ENCODE results near the gene ZBTB14. TPM values are rescaled to one million over a fixed set of nuclear protein-coding genes. Genes with fewer than 3 reads are reported as not detected.

The ZBTB14 gene
- total RNA-seq, 4 donors from 2014 or later: 9.0 to 47.2 (median 11.1) TPM

- Histone ChIP-seq H3K36me3 (no peaks in the 10 kb centered on the region), H3K27ac (no peak overlapping the region), H3K9me3 (no peaks in the 10 kb centered on the region), H3K4me1 (no peaks in the 10 kb centered on the region), H3K27me3 (no peaks in the 10 kb centered on the region), H3K4me3 (no peak overlapping the region)
- in situ Hi-C loops (cut with MboI; ENCODE audit: low pct_ligation_motif_present in 1 of 4, low pct_unique_long_range_greater_than_20kb in 1 of 4, low sequenced_read_pairs in 3 of 4) (no loop called here), intact Hi-C loops (cut with DNase I; ENCODE audit: low total_unique reads) (no loop called here)
- no peak for DNase-seq
- 83 to 87% methylated on average over 5 to 6 of the region's 6 CpGs for WGBS, 2 donors (ENCODE audit: low coverage in 1 of 2)
- no peak for TF ChIP-seq POLR2AphosphoS5 (IDR thresholded peaks at IDR 0.05)
Measured at GRCh38 chr18:5251117-5251516, 44.4 kb downstream of the ZBTB14 start.

- H3K27me3 ChIP-seq: no peaks in the 10 kb centered on the region
- in situ Hi-C loops (cut with MboI; ENCODE audit: low pct_ligation_motif_present in 1 of 4, low pct_unique_long_range_greater_than_20kb in 1 of 4, low sequenced_read_pairs in 3 of 4): no loop called here
- intact Hi-C loops (cut with DNase I; ENCODE audit: low total_unique reads): no loop called here
- no peaks in the 10 kb centered on the region for H3K9me3 ChIP-seq
- DNase-seq: no peak
- no peak overlapping the region for H3K4me3 ChIP-seq
- no peak overlapping the region for H3K27ac ChIP-seq
- TF ChIP-seq CTCF (IDR thresholded peaks at IDR 0.05): no peak
- TF ChIP-seq POLR2A (IDR thresholded peaks at IDR 0.05): no peak
- H3K4me1 ChIP-seq: no peaks in the 10 kb centered on the region
- no peaks in the 10 kb centered on the region for H3K36me3 ChIP-seq
Measured at GRCh38 chr18:5250603-5251002, 44.9 kb downstream of the ZBTB14 start.

GRCh38 chr18:5244941-5245340 lies 50.6 kb downstream of the ZBTB14 start:
- Histone ChIP-seq H3K36me3 (no peaks in the 10 kb centered on the region), H3K27ac (no peak overlapping the region), H3K4me3 (no peak overlapping the region), H3K27me3 (no peaks in the 10 kb centered on the region), H3K9me3 (no peaks in the 10 kb centered on the region), H3K4me1 (peaks cover under 1 to 14% (median 6%) of the 10 kb centered on the region in 4 donors)
- DNase-seq: no peak
- intact Hi-C loops (cut with DNase I; ENCODE audit: low total_unique reads): no loop called here
- in situ Hi-C loops (cut with MboI; ENCODE audit: low pct_ligation_motif_present in 1 of 4, low pct_unique_long_range_greater_than_20kb in 1 of 4, low sequenced_read_pairs in 3 of 4): no loop called here
- no peak for TF ChIP-seq EP300 (IDR thresholded peaks at IDR 0.05; ENCODE audit: low read depth)

GRCh38 chr18:5239447-5239846 lies 56.1 kb downstream of the ZBTB14 start:
- H3K4me1 ChIP-seq: peaks cover 12 to 37% (median 23%) of the 10 kb centered on the region in 4 donors
- H3K9me3 ChIP-seq: no peaks in the 10 kb centered on the region
- peak overlapping the region; percentile 95 to 99 (median 97) for H3K27ac ChIP-seq
- H3K27me3 ChIP-seq: no peaks in the 10 kb centered on the region
- DNase-seq: no peak
- peak overlapping the region in 3 of 4 donors; percentile 67 to 82 (median 82) for H3K4me3 ChIP-seq
- in situ Hi-C loops (cut with MboI; ENCODE audit: low pct_ligation_motif_present in 1 of 4, low pct_unique_long_range_greater_than_20kb in 1 of 4, low sequenced_read_pairs in 3 of 4) (loop anchor here in 1 of 4 donors (10.0 kb wide), 1 partner anchor 55 kb away; the partner anchor contains the start of gene ZBTB14), intact Hi-C loops (cut with DNase I; ENCODE audit: low total_unique reads) (loop anchor here (10.0 kb wide), 1 partner anchor 55 kb away; the partner anchor contains the start of gene ZBTB14)
- no peaks in the 10 kb centered on the region for H3K36me3 ChIP-seq
- WGBS, 2 donors (ENCODE audit: low coverage in 1 of 2): 41 to 43% methylated on average over 2 to 4 of the region's 4 CpGs
- TF ChIP-seq POLR2AphosphoS5 (IDR thresholded peaks at IDR 0.05): no peak
- no peak for TF ChIP-seq CTCF (IDR thresholded peaks at IDR 0.05)
- no peak for TF ChIP-seq EP300 (IDR thresholded peaks at IDR 0.05; ENCODE audit: low read depth)
- no peak for TF ChIP-seq POLR2A (IDR thresholded peaks at IDR 0.05)

Other genes with a start within 250 kb of the ZBTB14 start
- gene AKAIN1, start 98.5 kb downstream of the ZBTB14 start, total RNA-seq: not detected
- 100 to 1,000 TPM in 3 of 4 donors, 10 to 100 TPM in 1; 97.3 to 403 (median 134) TPM for gene EPB41L3, start 248.3 kb upstream of the ZBTB14 start, total RNA-seq

Data from transverse colon (tissue), 4 donors.